ENCODE measurements around the gene ERP29. TPM values are rescaled to one million over a fixed set of nuclear protein-coding genes. Genes with fewer than 3 reads are reported as not detected.

The ERP29 gene
- total and polyA plus RNA-seq, 2 of the 13 experiments (the other 11 are each of a cell fraction or from before 2014, with no cell fraction given): 111 to 147 TPM

DNA sequence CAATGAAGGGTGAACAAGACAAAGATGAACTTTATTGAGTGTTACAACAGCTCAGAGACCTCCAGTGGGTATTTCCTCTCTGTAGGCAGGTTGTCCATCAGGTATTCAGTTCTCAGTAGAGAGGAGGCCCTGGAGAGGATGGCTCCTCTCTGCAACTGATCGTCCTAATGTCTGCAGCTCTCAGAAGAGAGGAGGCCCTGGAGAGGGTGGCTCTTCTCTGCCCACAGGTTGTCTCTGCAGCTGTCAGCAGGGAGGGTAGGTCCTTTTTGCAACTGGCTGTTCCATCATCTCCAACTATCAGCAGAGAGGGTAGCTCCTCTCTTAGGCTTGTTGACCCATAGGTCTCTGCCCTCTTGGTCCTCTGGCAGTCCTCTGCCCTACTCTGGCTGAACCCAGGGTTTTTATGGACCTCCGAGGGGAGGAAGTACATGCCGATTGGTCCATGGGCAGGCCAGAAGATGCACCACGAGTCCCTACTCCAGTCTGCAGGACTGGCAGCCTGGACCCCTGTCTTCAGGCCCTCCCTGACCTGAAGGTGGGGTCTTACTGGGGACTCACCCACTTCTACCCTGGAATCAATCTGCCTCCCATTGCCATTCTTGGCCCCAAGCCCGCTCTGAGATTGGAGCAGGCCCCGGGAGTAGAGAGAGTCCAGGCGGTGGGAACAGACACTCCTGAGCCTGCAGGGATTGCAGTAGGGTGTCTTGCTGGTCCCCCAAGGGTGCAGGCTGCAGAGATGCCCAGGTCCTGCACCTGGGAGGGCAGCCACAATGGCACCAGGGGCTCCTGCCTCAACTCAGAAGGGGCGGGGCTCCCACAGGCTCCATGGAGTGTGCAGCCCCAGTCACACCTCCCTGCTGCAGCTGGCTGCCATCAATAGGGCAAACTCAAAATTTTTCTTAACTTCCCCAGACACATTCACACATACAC, 2.5 kb upstream of the ERP29 start (continued):
- TF ChIP-seq ZNF550 (CRISPR knock-in tag; IDR thresholded peaks at IDR 0.05; ENCODE audit: borderline replicate concordance) (no peak), RBFOX2 (IDR thresholded peaks at IDR 0.05; ENCODE audit: low read depth, low read length) (0 out of 2 replicates have a peak, but pooled peaks have one; percentile 30)

DNA sequence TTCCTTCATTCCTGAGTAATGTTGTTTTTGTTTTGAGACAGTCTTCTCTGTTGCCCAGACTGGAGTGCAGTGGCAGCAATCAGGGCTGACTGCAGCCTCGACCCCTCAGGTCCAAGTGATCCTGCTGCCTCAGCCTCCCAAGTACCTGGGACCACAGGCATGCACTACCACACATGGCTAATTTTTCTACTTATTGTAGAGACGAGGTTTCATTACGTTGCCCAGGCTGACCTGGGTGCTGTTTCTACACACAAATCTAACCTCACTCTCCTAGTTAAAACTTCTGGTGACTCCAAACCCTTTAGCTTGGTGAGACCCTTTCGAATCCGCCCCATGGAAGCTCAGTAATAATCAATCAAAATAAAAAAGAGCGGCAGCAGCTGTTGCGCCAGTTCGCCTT, 1.5 kb upstream of the ERP29 start:
- ATAC-seq (no peak), FAIRE-seq (no peak), DNase-seq (ENCODE audit: low spot score) (no peak)
- H3K9ac ChIP-seq (ENCODE audit: insufficient read depth, low read depth, low read length): peak overlapping the region; percentile 90
- WGBS (ENCODE audit: low lambda C conversion rate): 79% methylated on average over 8 of the region's 8 CpGs
- POLR2A ChIA-PET: interaction anchor here (1.4 to 3.8 kb wide), 2 partner anchors 12 to 170 kb away, joined by 8 to 62 read pairs; partner anchors contain the start of gene MAPKAPK5
- H3K27ac ChIP-seq (ENCODE audit: extremely low read length, insufficient read depth, low read length): peak overlapping the region; percentile 91
- no peaks in the 10 kb centered on the region for H3K9me3 ChIP-seq (ENCODE audit: low read length)
- peak overlapping the region; percentile 61 to 83 (median 72); a peak in 5 of 6 replicates for H3K4me3 ChIP-seq (replicated peaks in 1 of 3; ENCODE audit: insufficient read depth in 1 of 3, low read depth in 2 of 3, low read length in 3 of 3)
- peaks cover 49% of the 10 kb centered on the region for H3K4me1 ChIP-seq (ENCODE audit: insufficient read depth, low read length)
- in situ Hi-C loops (cut with HindIII; ENCODE audit: extremely low pct_ligation_motif_present, low pct_unique_long_range_greater_than_20kb) (loop anchor here (10.0 kb wide), 1 partner anchor 67 kb away; no protein-coding TSS in a partner anchor), intact Hi-C loops (cut with micrococcal nuclease; ENCODE audit: unreplicated experiment) (loop anchor here (2.0 to 10.0 kb wide), 2 partner anchors 65 to 167 kb away; partner anchors contain the start of gene MAPKAPK5)
- H2AFZ ChIP-seq (ENCODE audit: low read length): no peak overlapping the region
- CTCF ChIA-PET (ENCODE audit: low intra/inter-chr PET ratio, low total read pairs): no interaction called here
- peaks cover 0 to 9% of the 10 kb centered on the region in 2 experiments; a peak in 3 of 5 replicates for H3K36me3 ChIP-seq (replicated peaks in 1 of 2; ENCODE audit: control insufficient read depth in 1 of 2, insufficient read depth in 2 of 2, low read length in 2 of 2)
- H3K4me2 ChIP-seq (ENCODE audit: low read depth, low read length): peak overlapping the region; percentile 86
- no peaks in the 10 kb centered on the region; a peak in 2 of 5 replicates for H3K27me3 ChIP-seq (ENCODE audit: control insufficient read depth in 1 of 2, insufficient read depth in 2 of 2, low read length in 2 of 2)
- H3K79me2 ChIP-seq (ENCODE audit: insufficient read depth, low read length): peaks cover 46% of the 10 kb centered on the region
- BruUV-seq (replicated peaks): no TSS peak
- H4K20me1 ChIP-seq (ENCODE audit: insufficient read depth, low read length): peaks cover 5% of the 10 kb centered on the region; the same call in 1 of the 2 replicates
- TF ChIP-seq ZNF780A (CRISPR knock-in tag; IDR thresholded peaks at IDR 0.05) (no peak), ZNF75D (CRISPR knock-in tag; IDR thresholded peaks at IDR 0.05; ENCODE audit: borderline replicate concordance) (no peak), ZNF256 (CRISPR knock-in tag; conservative IDR thresholded peaks at IDR 0.05) (no peak), ZNF251 (CRISPR knock-in tag; IDR thresholded peaks at IDR 0.05) (no peak), CREM (IDR thresholded peaks at IDR 0.05) (no peak), CREM (CRISPR knock-in tag; IDR thresholded peaks at IDR 0.05) (no peak), ZNF329 (CRISPR knock-in tag; IDR thresholded peaks at IDR 0.05; ENCODE audit: low read depth) (no peak), TEAD2 (CRISPR knock-in tag; IDR thresholded peaks at IDR 0.05) (no peak)
- TF ChIP-seq, protein P1, sequence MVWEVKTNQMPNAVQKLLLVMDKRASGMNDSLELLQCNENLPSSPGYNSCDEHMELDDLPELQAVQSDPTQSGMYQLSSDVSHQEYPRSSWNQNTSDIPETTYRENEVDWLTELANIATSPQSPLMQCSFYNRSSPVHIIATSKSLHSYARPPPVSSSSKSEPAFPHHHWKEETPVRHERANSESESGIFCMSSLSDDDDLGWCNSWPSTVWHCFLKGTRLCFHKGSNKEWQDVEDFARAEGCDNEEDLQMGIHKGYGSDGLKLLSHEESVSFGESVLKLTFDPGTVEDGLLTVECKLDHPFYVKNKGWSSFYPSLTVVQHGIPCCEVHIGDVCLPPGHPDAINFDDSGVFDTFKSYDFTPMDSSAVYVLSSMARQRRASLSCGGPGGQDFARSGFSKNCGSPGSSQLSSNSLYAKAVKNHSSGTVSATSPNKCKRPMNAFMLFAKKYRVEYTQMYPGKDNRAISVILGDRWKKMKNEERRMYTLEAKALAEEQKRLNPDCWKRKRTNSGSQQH (CRISPR knock-in tag; IDR thresholded peaks at IDR 0.05; ENCODE audit: low read depth): no peak
- TF ChIP-seq, protein P2, sequence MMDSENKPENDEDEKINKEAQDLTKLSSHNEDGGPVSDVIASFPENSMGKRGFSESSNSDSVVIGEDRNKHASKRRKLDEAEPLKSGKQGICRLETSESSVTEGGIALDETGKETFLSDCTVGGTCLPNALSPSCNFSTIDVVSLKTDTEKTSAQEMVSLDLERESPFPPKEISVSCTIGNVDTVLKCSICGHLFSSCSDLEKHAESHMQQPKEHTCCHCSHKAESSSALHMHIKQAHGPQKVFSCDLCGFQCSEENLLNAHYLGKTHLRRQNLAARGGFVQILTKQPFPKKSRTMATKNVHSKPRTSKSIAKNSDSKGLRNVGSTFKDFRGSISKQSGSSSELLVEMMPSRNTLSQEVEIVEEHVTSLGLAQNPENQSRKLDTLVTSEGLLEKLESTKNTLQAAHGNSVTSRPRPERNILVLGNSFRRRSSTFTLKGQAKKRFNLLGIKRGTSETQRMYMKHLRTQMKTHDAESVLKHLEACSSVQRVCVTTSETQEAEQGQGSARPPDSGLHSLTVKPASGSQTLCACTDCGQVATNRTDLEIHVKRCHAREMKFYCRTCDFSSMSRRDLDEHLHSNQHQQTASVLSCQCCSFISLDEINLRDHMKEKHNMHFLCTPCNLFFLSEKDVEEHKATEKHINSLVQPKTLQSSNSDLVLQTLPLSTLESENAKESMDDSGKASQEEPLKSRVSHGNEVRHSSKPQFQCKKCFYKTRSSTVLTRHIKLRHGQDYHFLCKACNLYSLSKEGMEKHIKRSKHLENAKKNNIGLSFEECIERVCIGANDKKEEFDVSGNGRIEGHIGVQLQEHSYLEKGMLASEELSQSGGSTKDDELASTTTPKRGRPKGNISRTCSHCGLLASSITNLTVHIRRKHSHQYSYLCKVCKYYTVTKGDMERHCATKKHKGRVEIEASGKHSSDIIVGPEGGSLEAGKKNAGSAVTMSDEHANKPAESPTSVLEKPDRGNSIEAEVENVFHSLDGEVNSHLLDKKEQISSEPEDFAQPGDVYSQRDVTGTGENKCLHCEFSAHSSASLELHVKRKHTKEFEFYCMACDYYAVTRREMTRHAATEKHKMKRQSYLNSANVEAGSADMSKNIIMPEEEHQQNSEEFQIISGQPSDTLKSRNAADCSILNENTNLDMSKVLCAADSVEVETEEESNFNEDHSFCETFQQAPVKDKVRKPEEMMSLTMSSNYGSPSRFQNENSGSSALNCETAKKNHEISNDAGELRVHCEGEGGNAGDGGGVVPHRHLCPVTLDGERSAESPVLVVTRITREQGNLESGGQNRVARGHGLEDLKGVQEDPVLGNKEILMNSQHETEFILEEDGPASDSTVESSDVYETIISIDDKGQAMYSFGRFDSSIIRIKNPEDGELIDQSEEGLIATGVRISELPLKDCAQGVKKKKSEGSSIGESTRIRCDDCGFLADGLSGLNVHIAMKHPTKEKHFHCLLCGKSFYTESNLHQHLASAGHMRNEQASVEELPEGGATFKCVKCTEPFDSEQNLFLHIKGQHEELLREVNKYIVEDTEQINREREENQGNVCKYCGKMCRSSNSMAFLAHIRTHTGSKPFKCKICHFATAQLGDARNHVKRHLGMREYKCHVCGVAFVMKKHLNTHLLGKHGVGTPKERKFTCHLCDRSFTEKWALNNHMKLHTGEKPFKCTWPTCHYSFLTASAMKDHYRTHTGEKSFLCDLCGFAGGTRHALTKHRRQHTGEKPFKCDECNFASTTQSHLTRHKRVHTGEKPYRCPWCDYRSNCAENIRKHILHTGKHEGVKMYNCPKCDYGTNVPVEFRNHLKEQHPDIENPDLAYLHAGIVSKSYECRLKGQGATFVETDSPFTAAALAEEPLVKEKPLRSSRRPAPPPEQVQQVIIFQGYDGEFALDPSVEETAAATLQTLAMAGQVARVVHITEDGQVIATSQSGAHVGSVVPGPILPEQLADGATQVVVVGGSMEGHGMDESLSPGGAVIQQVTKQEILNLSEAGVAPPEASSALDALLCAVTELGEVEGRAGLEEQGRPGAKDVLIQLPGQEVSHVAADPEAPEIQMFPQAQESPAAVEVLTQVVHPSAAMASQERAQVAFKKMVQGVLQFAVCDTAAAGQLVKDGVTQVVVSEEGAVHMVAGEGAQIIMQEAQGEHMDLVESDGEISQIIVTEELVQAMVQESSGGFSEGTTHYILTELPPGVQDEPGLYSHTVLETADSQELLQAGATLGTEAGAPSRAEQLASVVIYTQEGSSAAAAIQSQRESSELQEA (CRISPR knock-in tag; IDR thresholded peaks at IDR 0.05; ENCODE audit: not compliant biosample characterization): no peak
